GM10266 (cell line): ENCODE results near the gene AAR2.

Experiments
- DNase-seq: peaks from one replicate; pipeline ENCODE4 v3.0.0; 2012; ENCODE audit errors: extremely low spot score
- TF ChIP-seq, protein P1 (sequence below): IDR thresholded peaks from 2 replicates; pipeline ENCODE4 v1.5.1; 2012; ENCODE audit warnings: mild to moderate bottlenecking, low read depth; ENCODE audit not compliant: control insufficient read depth, insufficient read depth; ENCODE audit errors: missing control alignments

Gene AAR2

GRCh38 chr20:36299459-36299858, 63.2 kb downstream of the AAR2 start:
- TF ChIP-seq, protein P1, sequence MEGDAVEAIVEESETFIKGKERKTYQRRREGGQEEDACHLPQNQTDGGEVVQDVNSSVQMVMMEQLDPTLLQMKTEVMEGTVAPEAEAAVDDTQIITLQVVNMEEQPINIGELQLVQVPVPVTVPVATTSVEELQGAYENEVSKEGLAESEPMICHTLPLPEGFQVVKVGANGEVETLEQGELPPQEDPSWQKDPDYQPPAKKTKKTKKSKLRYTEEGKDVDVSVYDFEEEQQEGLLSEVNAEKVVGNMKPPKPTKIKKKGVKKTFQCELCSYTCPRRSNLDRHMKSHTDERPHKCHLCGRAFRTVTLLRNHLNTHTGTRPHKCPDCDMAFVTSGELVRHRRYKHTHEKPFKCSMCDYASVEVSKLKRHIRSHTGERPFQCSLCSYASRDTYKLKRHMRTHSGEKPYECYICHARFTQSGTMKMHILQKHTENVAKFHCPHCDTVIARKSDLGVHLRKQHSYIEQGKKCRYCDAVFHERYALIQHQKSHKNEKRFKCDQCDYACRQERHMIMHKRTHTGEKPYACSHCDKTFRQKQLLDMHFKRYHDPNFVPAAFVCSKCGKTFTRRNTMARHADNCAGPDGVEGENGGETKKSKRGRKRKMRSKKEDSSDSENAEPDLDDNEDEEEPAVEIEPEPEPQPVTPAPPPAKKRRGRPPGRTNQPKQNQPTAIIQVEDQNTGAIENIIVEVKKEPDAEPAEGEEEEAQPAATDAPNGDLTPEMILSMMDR, result no peak
- no peak for DNase-seq

GRCh38 chr20:36301359-36302119, 65.3 kb downstream of the AAR2 start:
- TF ChIP-seq, protein P1, result no peak
- DNase-seq, result no peak

DNA sequence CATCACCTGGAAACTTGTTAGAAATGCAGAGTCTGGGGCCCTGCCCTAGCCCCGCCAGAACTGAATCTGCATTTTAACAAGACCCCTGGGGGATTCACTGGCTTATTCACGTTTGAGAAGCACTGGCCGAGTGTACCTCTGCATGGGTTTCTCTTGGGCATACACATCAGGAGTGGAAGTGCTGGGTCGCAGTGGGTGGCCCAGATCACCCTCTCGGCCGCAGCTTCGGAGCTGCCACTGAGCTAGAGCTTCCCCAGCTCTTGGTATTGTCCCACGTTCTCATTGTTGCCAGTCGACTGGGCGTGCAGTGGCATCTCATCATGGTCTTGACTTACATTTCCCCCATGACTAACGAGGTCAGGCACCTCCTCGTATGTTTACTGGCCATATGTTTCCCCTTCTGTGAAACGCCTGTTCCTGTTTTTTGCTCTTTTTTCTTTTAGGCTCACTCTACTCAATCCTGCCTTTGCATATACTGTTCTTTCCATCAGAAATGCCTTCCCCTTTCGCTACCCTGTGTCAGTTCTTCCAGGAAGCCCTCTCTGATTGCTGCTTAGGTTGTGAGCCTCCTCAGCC, 66.8 kb downstream of the AAR2 start:
- TF ChIP-seq, protein P1, result no peak
- DNase-seq, result no peak

DNA sequence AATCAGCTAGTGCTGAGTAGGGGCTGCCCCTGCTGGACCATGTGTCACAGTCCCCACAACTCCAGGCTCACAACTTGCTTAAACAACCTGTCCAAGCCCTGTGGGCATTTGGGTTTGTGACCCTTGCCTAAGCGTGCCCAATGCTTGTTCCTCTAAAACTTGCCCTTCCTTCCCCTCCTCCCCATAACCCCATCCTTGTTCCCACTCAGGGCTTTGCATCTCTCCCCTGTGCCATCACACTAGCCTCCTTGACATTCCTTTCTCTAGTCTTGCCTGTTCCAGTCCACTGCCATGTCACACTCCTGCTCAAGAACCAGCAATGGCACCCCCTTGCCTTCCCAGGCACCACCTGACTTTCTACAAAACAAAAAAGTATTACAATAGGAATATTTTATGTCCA, 67.6 kb downstream of the AAR2 start:
- TF ChIP-seq, protein P1, result no peak

DNA sequence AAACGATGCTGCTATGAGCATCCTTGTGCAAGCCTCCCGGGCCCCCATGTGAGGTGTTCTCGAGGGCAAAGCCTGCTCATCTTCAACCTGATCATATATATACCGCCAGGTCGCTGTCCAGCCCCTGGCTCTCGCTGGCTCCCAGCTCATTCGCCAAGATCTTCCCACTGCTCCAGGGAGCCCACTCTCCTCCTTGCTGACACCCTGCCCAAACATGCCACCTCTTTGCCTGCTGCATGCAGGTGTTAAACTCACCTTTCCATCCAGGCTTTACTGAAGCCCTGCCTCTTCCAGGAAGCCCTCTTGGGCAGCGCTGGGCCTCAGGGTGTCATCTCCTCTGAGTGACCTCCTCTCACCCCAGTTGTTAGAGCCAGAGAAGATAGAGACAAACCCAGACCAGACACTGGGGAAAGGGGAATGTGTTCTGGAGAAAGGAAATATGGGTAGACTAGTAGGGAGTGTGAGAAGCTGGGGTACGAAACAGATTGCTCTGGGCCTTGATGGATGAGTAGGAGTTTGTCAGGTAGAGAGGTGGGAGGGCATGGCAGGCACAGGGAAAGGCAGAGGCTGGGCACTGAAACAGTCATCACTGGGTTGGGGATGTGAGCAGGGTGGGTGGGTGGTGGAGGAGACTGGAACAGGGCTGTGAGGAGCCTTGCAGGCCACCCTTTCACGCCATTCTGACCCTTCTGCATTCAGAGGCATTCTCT, 68.7 kb downstream of the AAR2 start:
- TF ChIP-seq, protein P1, result no peak
- DNase-seq, result no peak

More for the DNA sequence above, 67.6 kb downstream of the AAR2 start:
- DNase-seq, result no peak

DNA sequence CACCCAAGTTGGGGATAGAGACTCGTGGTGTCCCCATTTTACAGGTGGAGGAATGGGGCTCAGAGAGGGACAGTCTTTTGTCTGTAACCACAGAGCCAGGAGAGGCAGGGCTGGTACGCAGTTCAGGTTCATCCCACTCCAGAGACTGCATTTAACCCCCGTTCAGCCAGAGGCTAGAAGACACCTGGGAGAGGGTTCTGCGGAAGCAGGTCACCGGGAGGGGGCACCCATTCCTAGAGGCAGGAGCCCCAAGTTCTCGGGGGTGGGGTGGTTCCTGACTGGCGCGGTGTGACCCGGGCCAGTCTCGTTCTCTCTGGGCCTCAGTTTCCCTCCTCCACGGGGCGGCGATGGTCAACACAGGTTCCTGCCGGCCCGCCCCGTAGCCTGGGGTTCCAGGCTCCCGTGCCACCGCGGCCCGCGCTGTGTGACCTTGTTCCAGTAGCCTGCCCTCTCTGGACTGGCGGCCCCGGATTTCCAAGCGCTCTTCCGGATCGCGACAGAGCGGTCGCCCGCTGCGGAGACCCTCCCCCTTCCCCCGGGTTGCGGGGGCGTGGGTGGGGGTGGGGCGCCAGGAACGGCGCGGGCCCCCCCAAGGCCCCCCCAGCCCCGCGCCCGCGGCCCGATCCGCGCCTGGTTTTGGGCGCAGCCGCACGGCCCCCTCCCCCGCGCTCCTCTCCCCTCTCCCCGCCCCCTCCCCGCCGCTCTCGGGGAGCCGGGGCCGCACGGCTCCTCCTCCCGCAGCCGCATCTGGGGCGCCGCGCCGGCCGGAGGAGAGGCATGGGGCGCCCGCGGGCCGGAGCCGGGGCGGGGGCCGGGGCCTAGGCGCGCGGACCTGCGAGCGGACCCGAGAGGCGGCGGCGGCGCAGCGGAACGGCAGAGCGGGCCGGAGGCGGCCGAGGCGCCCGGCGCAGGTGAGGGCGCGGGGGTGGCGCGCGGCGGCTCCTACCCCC, 69.6 kb downstream of the AAR2 start, which contains the start of gene DLGAP4:
DLGAP4 (plus strand) TSS at position 738 of the 950 bp plus-strand sequence. CDS start 125,379 bp downstream, outside the sequence.
- TF ChIP-seq, protein P1, result no peak
- no peak for DNase-seq
